ENCODE measurements around the gene LBHD2. TPM values are rescaled to one million over a fixed set of nuclear protein-coding genes. Genes with fewer than 3 reads are reported as not detected.
A peak's percentile ranks its signal among the peaks of the same experiment; 100 is the strongest.

LBHD2 gene
- total and polyA plus RNA-seq, 4 donors, result 0.44 to 2.1 (median 1.2) TPM; not detected in 1

DNA sequence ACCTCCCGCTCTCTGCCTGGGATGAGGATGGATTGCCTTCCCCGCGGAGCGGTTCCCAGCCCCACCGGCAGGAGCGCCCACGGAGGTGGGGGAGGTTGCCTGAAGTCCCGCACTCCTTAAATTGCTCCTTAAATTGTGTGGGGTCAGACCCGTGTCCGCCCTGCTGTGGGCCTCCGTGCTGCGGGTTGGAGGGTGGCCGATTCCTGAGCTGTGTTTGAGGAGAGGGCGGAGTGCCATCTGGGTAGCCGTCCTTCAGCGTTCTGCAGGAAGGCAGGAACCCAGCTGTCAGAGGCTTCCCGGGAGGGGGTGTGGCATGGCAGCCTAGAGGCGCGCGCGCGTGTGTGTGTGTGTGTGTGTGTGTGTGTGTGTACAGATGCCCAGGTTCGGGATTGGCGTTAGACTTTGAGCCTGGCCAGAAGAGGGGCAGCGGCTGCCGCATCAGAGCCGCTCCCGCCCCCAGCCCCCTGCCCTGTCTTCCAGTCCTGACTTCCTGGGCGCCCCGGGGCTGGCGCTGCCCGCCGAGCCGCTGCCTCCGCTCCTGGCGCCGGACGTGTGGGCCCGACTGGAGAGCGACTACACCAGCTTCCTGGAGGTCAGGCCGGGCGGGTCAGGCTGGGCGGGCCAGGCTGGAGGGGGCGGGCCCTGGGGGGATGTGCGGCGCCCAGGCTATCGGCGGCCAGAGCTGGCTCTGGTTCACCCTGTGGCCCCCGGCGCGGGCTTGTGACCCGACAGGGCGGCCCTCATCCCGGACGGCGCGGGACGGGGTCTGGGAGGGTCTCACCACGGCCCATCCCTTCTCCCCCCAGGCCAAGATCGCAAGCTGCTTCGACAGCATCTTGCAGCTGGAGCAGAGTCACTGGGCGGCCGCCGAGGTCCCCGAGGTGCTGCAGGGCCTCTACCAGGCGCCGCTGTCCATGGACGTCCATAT, 19.7 kb downstream of the LBHD2 start:
- H3K4me1 ChIP-seq (ENCODE audit: control insufficient read depth, insufficient read depth, low read length), result peaks cover 25% of the 10 kb centered on the region
- no peaks in the 10 kb centered on the region for H3K36me3 ChIP-seq (ENCODE audit: control insufficient read depth, insufficient read depth, low read length)
- no peaks in the 10 kb centered on the region for H3K9me3 ChIP-seq (ENCODE audit: control insufficient read depth, insufficient read depth, low read length)
- no peak overlapping the region for H3K27ac ChIP-seq (ENCODE audit: low read depth, low read length)
- peaks cover 44% of the 10 kb centered on the region for H3K27me3 ChIP-seq (ENCODE audit: control insufficient read depth, insufficient read depth, low read length)
- 7% methylated on average over 68 of the region's 68 CpGs for WGBS (ENCODE audit: insufficient coverage)
- DNase-seq (ENCODE audit: low read depth in 4 of 6, low spot score in 6 of 6), result peak in 2 of 6 donors; percentile 39 to 64
- H3K4me3 ChIP-seq (ENCODE audit: low read depth, low read length), result no peak overlapping the region

GRCh38 chr14:103104389-103104653, 20.3 kb downstream of the LBHD2 start:
- no peak overlapping the region for H3K4me3 ChIP-seq (ENCODE audit: low read depth, low read length)
- H3K4me1 ChIP-seq (ENCODE audit: control insufficient read depth, insufficient read depth, low read length), result peaks cover 25% of the 10 kb centered on the region
- peaks cover 44% of the 10 kb centered on the region for H3K27me3 ChIP-seq (ENCODE audit: control insufficient read depth, insufficient read depth, low read length)

DNA sequence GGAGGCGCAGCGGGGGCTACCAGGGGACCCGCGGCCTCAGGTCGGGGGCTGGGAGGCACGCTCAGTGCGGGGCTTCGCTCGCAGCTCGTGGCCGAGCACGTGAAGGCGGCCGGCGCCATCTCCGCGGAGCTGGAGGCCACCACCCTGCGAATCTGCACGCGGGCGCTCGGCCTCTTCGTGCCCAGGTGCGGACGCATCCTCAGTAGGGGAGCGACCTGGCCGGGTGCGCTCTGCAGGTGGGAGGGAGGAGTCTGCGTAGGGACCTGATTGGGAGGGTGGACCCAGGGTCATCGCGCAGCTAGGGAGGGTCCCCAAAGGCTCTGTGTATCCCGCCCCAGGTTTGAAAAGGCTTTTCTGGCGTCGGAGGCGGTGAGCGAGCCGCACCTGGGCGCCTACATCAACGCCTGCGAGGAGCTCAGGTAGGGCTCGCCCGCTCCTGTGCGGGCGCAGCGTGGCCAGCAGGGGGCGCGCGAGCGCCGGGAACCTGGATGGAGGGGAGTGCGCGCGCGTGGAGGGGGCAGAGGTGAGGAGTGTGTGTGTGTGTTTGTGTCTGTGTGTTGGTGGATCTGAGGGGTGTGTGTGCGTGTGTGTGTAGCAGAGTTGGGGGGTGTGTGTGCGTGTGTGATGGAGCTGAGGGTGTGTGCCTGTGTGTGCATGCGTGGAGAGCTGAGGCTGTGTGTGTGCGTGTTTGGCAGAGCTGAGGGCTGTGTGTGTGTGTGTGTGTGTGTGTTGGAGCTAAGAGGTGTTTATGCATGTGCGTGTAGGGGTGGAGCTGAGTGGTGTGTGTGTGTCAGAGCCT, 20.8 kb downstream of the LBHD2 start:
- Histone ChIP-seq H3K27ac (ENCODE audit: low read depth, low read length) (no peak overlapping the region), H3K36me3 (ENCODE audit: control insufficient read depth, insufficient read depth, low read length) (no peaks in the 10 kb centered on the region), H3K9me3 (ENCODE audit: control insufficient read depth, insufficient read depth, low read length) (no peaks in the 10 kb centered on the region), H3K4me3 (ENCODE audit: low read depth, low read length) (no peak overlapping the region), H3K4me1 (ENCODE audit: control insufficient read depth, insufficient read depth, low read length) (peaks cover 26% of the 10 kb centered on the region), H3K27me3 (ENCODE audit: control insufficient read depth, insufficient read depth, low read length) (peaks cover 44% of the 10 kb centered on the region)
- DNase-seq (ENCODE audit: low read depth in 4 of 6, low spot score in 6 of 6), result peak in 2 of 6 donors; percentile 71 to 84
- WGBS (ENCODE audit: insufficient coverage), result 4% methylated on average over 59 of the region's 59 CpGs

More at GRCh38 chr14:103104389-103104653, 20.3 kb downstream of the LBHD2 start:
- no peak for DNase-seq (ENCODE audit: low read depth in 4 of 6, low spot score in 6 of 6)
- no peaks in the 10 kb centered on the region for H3K9me3 ChIP-seq (ENCODE audit: control insufficient read depth, insufficient read depth, low read length)
- H3K36me3 ChIP-seq (ENCODE audit: control insufficient read depth, insufficient read depth, low read length), result no peaks in the 10 kb centered on the region
- no peak overlapping the region for H3K27ac ChIP-seq (ENCODE audit: low read depth, low read length)
- 8% methylated on average over 20 of the region's 20 CpGs for WGBS (ENCODE audit: insufficient coverage)

DNA sequence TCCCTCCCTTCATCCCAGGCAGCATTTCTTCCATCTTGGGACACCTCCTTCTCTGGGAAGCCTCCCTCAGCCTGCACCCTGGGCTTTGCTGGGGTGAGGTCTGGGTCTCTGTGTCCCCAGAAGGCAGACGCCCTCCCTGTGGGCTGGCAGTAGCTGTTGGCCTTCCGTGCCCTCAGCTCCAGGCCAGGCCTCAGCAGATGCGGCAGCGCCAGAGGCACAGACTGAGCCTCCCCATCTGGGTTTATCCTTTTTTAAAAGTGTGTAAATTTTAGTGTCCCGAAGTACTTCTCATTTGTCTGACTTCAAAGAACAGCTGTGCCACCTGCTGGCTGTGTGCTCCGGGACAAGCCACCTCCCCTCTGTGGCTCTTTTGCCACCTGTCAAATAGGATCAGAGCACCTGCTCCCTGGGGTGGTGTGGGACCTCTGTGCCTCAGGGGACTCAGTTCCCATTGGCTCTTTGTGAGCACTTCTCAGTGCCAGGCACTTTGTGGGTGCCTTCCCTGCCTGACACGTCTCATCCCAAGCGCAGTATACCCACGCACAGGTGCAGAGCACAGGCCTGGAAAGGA, 21.7 kb downstream of the LBHD2 start:
- no peak overlapping the region for H3K4me3 ChIP-seq (ENCODE audit: low read depth, low read length)

GRCh38 chr14:103107455-103107854, 23.4 kb downstream of the LBHD2 start:
- 92% methylated on average over 23 of the region's 23 CpGs for WGBS (ENCODE audit: insufficient coverage)
- H3K4me1 ChIP-seq (ENCODE audit: control insufficient read depth, insufficient read depth, low read length), result peaks cover 41% of the 10 kb centered on the region
- peaks cover 32% of the 10 kb centered on the region for H3K27me3 ChIP-seq (ENCODE audit: control insufficient read depth, insufficient read depth, low read length)

More for the DNA sequence above, 21.7 kb downstream of the LBHD2 start:
- no peak overlapping the region for H3K27ac ChIP-seq (ENCODE audit: low read depth, low read length)
- no peaks in the 10 kb centered on the region for H3K36me3 ChIP-seq (ENCODE audit: control insufficient read depth, insufficient read depth, low read length)
- peaks cover 44% of the 10 kb centered on the region for H3K27me3 ChIP-seq (ENCODE audit: control insufficient read depth, insufficient read depth, low read length)
- peaks cover 34% of the 10 kb centered on the region for H3K4me1 ChIP-seq (ENCODE audit: control insufficient read depth, insufficient read depth, low read length)
- WGBS (ENCODE audit: insufficient coverage), result 67% methylated on average over 9 of the region's 9 CpGs
- no peaks in the 10 kb centered on the region for H3K9me3 ChIP-seq (ENCODE audit: control insufficient read depth, insufficient read depth, low read length)
- no peak for DNase-seq (ENCODE audit: low read depth in 4 of 6, low spot score in 6 of 6)

GRCh38 chr14:103107941-103108748, 24.1 kb downstream of the LBHD2 start:
- DNase-seq (ENCODE audit: low read depth in 4 of 6, low spot score in 6 of 6), result no peak
- WGBS (ENCODE audit: insufficient coverage), result 69% methylated on average over 26 of the region's 28 CpGs
- Histone ChIP-seq H3K27ac (ENCODE audit: low read depth, low read length) (no peak overlapping the region), H3K4me1 (ENCODE audit: control insufficient read depth, insufficient read depth, low read length) (peaks cover 34% of the 10 kb centered on the region), H3K4me3 (ENCODE audit: low read depth, low read length) (no peak overlapping the region), H3K27me3 (ENCODE audit: control insufficient read depth, insufficient read depth, low read length) (peaks cover 26% of the 10 kb centered on the region), H3K9me3 (ENCODE audit: control insufficient read depth, insufficient read depth, low read length) (no peaks in the 10 kb centered on the region), H3K36me3 (ENCODE audit: control insufficient read depth, insufficient read depth, low read length) (no peaks in the 10 kb centered on the region)

More at GRCh38 chr14:103107455-103107854, 23.4 kb downstream of the LBHD2 start:
- Histone ChIP-seq H3K4me3 (ENCODE audit: low read depth, low read length) (no peak overlapping the region), H3K9me3 (ENCODE audit: control insufficient read depth, insufficient read depth, low read length) (no peaks in the 10 kb centered on the region), H3K36me3 (ENCODE audit: control insufficient read depth, insufficient read depth, low read length) (no peaks in the 10 kb centered on the region), H3K27ac (ENCODE audit: low read depth, low read length) (no peak overlapping the region)
- no peak for DNase-seq (ENCODE audit: low read depth in 4 of 6, low spot score in 6 of 6)

DNA sequence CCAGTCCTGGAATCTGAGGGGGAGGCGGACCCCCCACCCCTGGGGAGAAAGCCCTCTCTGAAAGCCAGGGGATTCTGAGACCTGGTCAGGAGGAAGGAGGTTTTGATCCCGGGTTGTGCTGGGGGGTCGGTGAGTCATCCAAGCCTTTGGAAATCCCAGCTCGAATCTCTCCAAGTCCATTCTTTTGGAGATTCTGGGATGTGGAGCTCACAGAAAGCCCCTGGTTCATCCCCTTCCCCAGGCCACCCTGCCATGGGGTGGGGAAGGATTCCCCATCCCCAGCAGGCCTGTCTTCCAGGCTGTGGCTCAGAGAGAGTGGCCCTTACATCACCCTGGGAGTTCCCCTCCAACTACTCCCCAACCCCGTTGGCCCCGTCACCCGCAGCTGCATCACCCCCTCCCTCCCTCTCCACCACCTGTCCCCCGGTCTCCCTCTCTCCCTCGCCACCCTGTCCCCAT, 24.8 kb downstream of the LBHD2 start:
- H3K27ac ChIP-seq (ENCODE audit: low read depth, low read length), result no peak overlapping the region
- H3K27me3 ChIP-seq (ENCODE audit: control insufficient read depth, insufficient read depth, low read length), result peaks cover 19% of the 10 kb centered on the region
- H3K9me3 ChIP-seq (ENCODE audit: control insufficient read depth, insufficient read depth, low read length), result no peaks in the 10 kb centered on the region
- H3K4me3 ChIP-seq (ENCODE audit: low read depth, low read length), result no peak overlapping the region
- H3K36me3 ChIP-seq (ENCODE audit: control insufficient read depth, insufficient read depth, low read length), result no peaks in the 10 kb centered on the region
- DNase-seq (ENCODE audit: low read depth in 4 of 6, low spot score in 6 of 6), result no peak
- H3K4me1 ChIP-seq (ENCODE audit: control insufficient read depth, insufficient read depth, low read length), result peaks cover 28% of the 10 kb centered on the region
- WGBS (ENCODE audit: insufficient coverage), result 63% methylated on average over 3 of the region's 9 CpGs

GRCh38 chr14:103109535-103110441, 25.8 kb downstream of the LBHD2 start:
- H3K27ac ChIP-seq (ENCODE audit: low read depth, low read length), result no peak overlapping the region
- peaks cover 9% of the 10 kb centered on the region for H3K27me3 ChIP-seq (ENCODE audit: control insufficient read depth, insufficient read depth, low read length)
- no peaks in the 10 kb centered on the region for H3K9me3 ChIP-seq (ENCODE audit: control insufficient read depth, insufficient read depth, low read length)
- WGBS (ENCODE audit: insufficient coverage), result 52% methylated on average over 32 of the region's 32 CpGs
- H3K36me3 ChIP-seq (ENCODE audit: control insufficient read depth, insufficient read depth, low read length), result no peaks in the 10 kb centered on the region
- H3K4me3 ChIP-seq (ENCODE audit: low read depth, low read length), result no peak overlapping the region
- peaks cover 22% of the 10 kb centered on the region for H3K4me1 ChIP-seq (ENCODE audit: control insufficient read depth, insufficient read depth, low read length)
- DNase-seq (ENCODE audit: low read depth in 4 of 6, low spot score in 6 of 6), result no peak

Measured in spinal cord (tissue), 10 donors.